Neural cell (in vitro differentiated cells): ENCODE measurements around the gene UBAC2.

Experiments
- EP300 ChIP-seq: fragments of 450-650 bp; conservative IDR thresholded peaks from 2 replicates; pipeline ENCODE4 v1.6.1; 2014; ENCODE audit warnings: antibody characterized with exemption, mild to moderate bottlenecking, moderate library complexity; ENCODE audit not compliant: poor library complexity, severe bottlenecking
- POLR2AphosphoS5 ChIP-seq: IDR thresholded peaks from 2 replicates; pipeline ENCODE4 v1.6.1; 2012
- RAD21 ChIP-seq: fragments of 450-650 bp; conservative IDR thresholded peaks from 2 replicates; pipeline ENCODE4 v1.6.1; 2014; ENCODE audit warnings: antibody characterized with exemption, mild to moderate bottlenecking, moderate library complexity
- TF ChIP-seq, protein P1 (sequence below): IDR thresholded peaks from 2 replicates; pipeline ENCODE4 v1.6.1; 2012; ENCODE audit warnings: borderline replicate concordance
- TF ChIP-seq, protein P2 (sequence below): fragments of 450-650 bp; IDR thresholded peaks from 2 replicates; pipeline ENCODE4 v1.5.1; 2014; ENCODE audit warnings: antibody characterized with exemption, mild to moderate bottlenecking, moderate library complexity; ENCODE audit not compliant: poor library complexity, severe bottlenecking

DNA sequence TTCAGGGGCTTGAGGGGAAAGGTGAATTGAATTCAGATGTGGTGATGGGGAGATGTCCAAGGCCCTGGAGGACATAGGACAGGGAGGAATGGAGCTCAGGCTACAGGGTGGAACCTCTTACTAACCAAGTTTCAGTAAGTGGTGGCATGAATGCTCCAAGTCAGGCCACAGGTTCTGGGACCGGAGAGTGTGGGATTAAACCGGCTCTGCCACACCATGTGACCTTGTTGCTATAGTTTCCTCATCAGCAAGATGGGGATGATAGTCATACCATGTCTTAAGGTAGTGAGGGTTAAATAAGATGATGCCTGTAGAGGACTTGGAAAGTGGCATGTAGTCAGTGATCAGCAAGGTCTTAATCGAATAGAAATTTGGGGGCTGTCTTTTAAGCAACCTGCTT, 90.2 kb downstream of the UBAC2 start:
- TF ChIP-seq, protein P1, sequence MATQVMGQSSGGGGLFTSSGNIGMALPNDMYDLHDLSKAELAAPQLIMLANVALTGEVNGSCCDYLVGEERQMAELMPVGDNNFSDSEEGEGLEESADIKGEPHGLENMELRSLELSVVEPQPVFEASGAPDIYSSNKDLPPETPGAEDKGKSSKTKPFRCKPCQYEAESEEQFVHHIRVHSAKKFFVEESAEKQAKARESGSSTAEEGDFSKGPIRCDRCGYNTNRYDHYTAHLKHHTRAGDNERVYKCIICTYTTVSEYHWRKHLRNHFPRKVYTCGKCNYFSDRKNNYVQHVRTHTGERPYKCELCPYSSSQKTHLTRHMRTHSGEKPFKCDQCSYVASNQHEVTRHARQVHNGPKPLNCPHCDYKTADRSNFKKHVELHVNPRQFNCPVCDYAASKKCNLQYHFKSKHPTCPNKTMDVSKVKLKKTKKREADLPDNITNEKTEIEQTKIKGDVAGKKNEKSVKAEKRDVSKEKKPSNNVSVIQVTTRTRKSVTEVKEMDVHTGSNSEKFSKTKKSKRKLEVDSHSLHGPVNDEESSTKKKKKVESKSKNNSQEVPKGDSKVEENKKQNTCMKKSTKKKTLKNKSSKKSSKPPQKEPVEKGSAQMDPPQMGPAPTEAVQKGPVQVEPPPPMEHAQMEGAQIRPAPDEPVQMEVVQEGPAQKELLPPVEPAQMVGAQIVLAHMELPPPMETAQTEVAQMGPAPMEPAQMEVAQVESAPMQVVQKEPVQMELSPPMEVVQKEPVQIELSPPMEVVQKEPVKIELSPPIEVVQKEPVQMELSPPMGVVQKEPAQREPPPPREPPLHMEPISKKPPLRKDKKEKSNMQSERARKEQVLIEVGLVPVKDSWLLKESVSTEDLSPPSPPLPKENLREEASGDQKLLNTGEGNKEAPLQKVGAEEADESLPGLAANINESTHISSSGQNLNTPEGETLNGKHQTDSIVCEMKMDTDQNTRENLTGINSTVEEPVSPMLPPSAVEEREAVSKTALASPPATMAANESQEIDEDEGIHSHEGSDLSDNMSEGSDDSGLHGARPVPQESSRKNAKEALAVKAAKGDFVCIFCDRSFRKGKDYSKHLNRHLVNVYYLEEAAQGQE: no peak
- TF ChIP-seq, protein P2, sequence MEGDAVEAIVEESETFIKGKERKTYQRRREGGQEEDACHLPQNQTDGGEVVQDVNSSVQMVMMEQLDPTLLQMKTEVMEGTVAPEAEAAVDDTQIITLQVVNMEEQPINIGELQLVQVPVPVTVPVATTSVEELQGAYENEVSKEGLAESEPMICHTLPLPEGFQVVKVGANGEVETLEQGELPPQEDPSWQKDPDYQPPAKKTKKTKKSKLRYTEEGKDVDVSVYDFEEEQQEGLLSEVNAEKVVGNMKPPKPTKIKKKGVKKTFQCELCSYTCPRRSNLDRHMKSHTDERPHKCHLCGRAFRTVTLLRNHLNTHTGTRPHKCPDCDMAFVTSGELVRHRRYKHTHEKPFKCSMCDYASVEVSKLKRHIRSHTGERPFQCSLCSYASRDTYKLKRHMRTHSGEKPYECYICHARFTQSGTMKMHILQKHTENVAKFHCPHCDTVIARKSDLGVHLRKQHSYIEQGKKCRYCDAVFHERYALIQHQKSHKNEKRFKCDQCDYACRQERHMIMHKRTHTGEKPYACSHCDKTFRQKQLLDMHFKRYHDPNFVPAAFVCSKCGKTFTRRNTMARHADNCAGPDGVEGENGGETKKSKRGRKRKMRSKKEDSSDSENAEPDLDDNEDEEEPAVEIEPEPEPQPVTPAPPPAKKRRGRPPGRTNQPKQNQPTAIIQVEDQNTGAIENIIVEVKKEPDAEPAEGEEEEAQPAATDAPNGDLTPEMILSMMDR: no peak
- no peak for TF ChIP-seq RAD21
- TF ChIP-seq EP300: no peak
- TF ChIP-seq POLR2AphosphoS5: no peak
